Measurements from ENCODE around the gene ABCA12. TPM values are rescaled to one million over a fixed set of nuclear protein-coding genes. Genes with fewer than 3 reads are reported as not detected.

ABCA12 gene
- total RNA-seq, 1 experiment from 2014 or later: 1.3 TPM

DNA sequence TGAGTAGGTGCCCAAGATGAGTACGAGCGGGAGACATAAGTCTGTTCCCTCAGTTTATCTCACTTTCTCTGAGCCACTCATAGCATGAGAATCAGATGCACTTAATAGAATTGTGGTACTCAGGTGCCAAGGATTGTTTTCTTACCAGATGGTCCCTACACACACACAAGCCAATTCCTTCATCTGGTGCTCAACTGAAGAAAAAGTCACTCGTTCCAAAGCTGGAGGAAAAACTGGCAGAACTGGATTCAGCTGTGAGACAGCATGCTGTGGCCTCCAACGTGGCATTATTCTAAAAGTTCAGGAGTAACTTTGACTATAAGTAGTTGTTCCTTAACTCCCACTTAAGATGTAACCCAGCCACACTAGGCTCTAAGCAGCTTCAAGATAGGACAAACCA lies 33.4 kb upstream of the ABCA12 start:
- RAD21 ChIA-PET (ENCODE audit: low non-redundant PET in 1 of 2, low total read pairs in 2 of 2, uncharacterized antibody in 2 of 2, unreplicated experiment in 2 of 2): no interaction called here

More for the DNA sequence above, 33.4 kb upstream of the ABCA12 start:
- Histone ChIP-seq H3K36me3 (ENCODE audit: control insufficient read depth in 1 of 2, insufficient read depth in 2 of 2, low read length in 2 of 2) (no peaks in the 10 kb centered on the region), H3K27me3 (ENCODE audit: insufficient read depth, low read length) (no peaks in the 10 kb centered on the region), H2AFZ (ENCODE audit: low read depth, low read length, poor library complexity, severe bottlenecking) (no peak overlapping the region), H3K4me2 (ENCODE audit: low read length) (no peak overlapping the region), H3K9ac (ENCODE audit: low read length) (no peak overlapping the region), H3K27ac (ENCODE audit: low read depth, low read length) (no peak overlapping the region), H3K9me2 (ENCODE audit: insufficient read depth) (no peaks in the 10 kb centered on the region), H3K9me3 (ENCODE audit: control insufficient read depth in 1 of 2, insufficient read depth in 1 of 2, low read depth in 1 of 2, low read length in 2 of 2) (no peaks in the 10 kb centered on the region), H3K4me3 (replicated peaks in 1 of 2; ENCODE audit: low read depth in 1 of 2, low read length in 2 of 2) (no peak overlapping the region), H3K79me2 (ENCODE audit: insufficient read depth, low read length) (no peaks in the 10 kb centered on the region), H4K20me1 (ENCODE audit: insufficient read depth) (no peaks in the 10 kb centered on the region), H3K4me1 (ENCODE audit: control insufficient read depth in 1 of 2, insufficient read depth in 2 of 2, low read length in 2 of 2) (peaks cover 0 to 4% of the 10 kb centered on the region in 2 experiments; a peak in 1 of 4 replicates)
- ChIA-PET POLR2A (no interaction called here), CTCF (no interaction called here)
- no TSS peak for BruUV-seq (replicated peaks)
- no peak for ATAC-seq
- no peak for DNase-seq (ENCODE audit: low read depth, low spot score)
- intact Hi-C loops (cut with micrococcal nuclease): no loop called here
- TF ChIP-seq CBX3 (IDR thresholded peaks at IDR 0.05; ENCODE audit: low read depth): no peak
- TF ChIP-seq TCF7L2 (IDR thresholded peaks at IDR 0.05; ENCODE audit: borderline replicate concordance, extremely low read depth, insufficient read depth, insufficient read length): no peak
- no peak for TF ChIP-seq ZFX (IDR thresholded peaks at IDR 0.05)
- TF ChIP-seq FOSL1 (IDR thresholded peaks at IDR 0.05; ENCODE audit: low read depth): no peak
- TF ChIP-seq RAD21 (IDR thresholded peaks at IDR 0.05; ENCODE audit: low read depth): no peak
- no peak for TF ChIP-seq EGR1 (IDR thresholded peaks at IDR 0.05; ENCODE audit: low read depth)
- TF ChIP-seq, protein P1, sequence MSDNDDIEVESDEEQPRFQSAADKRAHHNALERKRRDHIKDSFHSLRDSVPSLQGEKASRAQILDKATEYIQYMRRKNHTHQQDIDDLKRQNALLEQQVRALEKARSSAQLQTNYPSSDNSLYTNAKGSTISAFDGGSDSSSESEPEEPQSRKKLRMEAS (IDR thresholded peaks at IDR 0.05): no peak
- TF ChIP-seq SP1 (IDR thresholded peaks at IDR 0.05; ENCODE audit: low read depth): no peak
- no peak for TF ChIP-seq SIN3A (IDR thresholded peaks at IDR 0.05; ENCODE audit: low read depth)
- no peak for TF ChIP-seq SRF (IDR thresholded peaks at IDR 0.05; ENCODE audit: low read depth)
- TF ChIP-seq, protein P2, sequence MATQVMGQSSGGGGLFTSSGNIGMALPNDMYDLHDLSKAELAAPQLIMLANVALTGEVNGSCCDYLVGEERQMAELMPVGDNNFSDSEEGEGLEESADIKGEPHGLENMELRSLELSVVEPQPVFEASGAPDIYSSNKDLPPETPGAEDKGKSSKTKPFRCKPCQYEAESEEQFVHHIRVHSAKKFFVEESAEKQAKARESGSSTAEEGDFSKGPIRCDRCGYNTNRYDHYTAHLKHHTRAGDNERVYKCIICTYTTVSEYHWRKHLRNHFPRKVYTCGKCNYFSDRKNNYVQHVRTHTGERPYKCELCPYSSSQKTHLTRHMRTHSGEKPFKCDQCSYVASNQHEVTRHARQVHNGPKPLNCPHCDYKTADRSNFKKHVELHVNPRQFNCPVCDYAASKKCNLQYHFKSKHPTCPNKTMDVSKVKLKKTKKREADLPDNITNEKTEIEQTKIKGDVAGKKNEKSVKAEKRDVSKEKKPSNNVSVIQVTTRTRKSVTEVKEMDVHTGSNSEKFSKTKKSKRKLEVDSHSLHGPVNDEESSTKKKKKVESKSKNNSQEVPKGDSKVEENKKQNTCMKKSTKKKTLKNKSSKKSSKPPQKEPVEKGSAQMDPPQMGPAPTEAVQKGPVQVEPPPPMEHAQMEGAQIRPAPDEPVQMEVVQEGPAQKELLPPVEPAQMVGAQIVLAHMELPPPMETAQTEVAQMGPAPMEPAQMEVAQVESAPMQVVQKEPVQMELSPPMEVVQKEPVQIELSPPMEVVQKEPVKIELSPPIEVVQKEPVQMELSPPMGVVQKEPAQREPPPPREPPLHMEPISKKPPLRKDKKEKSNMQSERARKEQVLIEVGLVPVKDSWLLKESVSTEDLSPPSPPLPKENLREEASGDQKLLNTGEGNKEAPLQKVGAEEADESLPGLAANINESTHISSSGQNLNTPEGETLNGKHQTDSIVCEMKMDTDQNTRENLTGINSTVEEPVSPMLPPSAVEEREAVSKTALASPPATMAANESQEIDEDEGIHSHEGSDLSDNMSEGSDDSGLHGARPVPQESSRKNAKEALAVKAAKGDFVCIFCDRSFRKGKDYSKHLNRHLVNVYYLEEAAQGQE (IDR thresholded peaks at IDR 0.05; ENCODE audit: low read depth): no peak
- no peak for TF ChIP-seq JUND (IDR thresholded peaks at IDR 0.05)
- TF ChIP-seq, protein P3, sequence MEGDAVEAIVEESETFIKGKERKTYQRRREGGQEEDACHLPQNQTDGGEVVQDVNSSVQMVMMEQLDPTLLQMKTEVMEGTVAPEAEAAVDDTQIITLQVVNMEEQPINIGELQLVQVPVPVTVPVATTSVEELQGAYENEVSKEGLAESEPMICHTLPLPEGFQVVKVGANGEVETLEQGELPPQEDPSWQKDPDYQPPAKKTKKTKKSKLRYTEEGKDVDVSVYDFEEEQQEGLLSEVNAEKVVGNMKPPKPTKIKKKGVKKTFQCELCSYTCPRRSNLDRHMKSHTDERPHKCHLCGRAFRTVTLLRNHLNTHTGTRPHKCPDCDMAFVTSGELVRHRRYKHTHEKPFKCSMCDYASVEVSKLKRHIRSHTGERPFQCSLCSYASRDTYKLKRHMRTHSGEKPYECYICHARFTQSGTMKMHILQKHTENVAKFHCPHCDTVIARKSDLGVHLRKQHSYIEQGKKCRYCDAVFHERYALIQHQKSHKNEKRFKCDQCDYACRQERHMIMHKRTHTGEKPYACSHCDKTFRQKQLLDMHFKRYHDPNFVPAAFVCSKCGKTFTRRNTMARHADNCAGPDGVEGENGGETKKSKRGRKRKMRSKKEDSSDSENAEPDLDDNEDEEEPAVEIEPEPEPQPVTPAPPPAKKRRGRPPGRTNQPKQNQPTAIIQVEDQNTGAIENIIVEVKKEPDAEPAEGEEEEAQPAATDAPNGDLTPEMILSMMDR (IDR thresholded peaks at IDR 0.05 in 2 of 3, conservative IDR thresholded peaks at IDR 0.05 in 1 of 3; ENCODE audit: borderline replicate concordance in 1 of 3, insufficient read depth in 1 of 3, low read depth in 2 of 3, low read length in 2 of 3): no peak
- TF ChIP-seq POLR2AphosphoS5 (IDR thresholded peaks at IDR 0.05; ENCODE audit: low read depth, low read length): no peak
- no peak for TF ChIP-seq CEBPB (IDR thresholded peaks at IDR 0.05; ENCODE audit: low read depth)
- TF ChIP-seq, protein P4, sequence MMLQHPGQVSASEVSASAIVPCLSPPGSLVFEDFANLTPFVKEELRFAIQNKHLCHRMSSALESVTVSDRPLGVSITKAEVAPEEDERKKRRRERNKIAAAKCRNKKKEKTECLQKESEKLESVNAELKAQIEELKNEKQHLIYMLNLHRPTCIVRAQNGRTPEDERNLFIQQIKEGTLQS (IDR thresholded peaks at IDR 0.05): no peak
- no peak for TF ChIP-seq EZH2phosphoT487 (IDR thresholded peaks at IDR 0.05; ENCODE audit: borderline replicate concordance)

All from HCT116 (cell line).